PFSK-1 (cell line): ENCODE data around the gene PUS10.

Source experiments
- FOXP2 ChIP-seq: optimal IDR thresholded peaks from 2 replicates; pipeline ENCODE3; 2011; ENCODE audit warnings: borderline replicate concordance, control low read depth, inconsistent platforms; ENCODE audit not compliant: insufficient read depth; ENCODE audit errors: extremely low read length, extremely low read depth
- POLR2AphosphoS5 ChIP-seq: IDR thresholded peaks from 2 replicates; pipeline ENCODE4 v1.6.1; 2012; ENCODE audit warnings: low read depth, mild to moderate bottlenecking, control low read depth, low read length, moderate library complexity
- REST ChIP-seq, 2 experiments: IDR thresholded peaks; 2 replicates each; pipeline versions ENCODE4 v1.6.1 to v1.8.0; 2011 to 2012; ENCODE audit warnings: low read depth in 2 of 2, low read length in 2 of 2, control low read depth in 1 of 2, inconsistent platforms in 1 of 2, mild to moderate bottlenecking in 1 of 2, moderate library complexity in 1 of 2; ENCODE audit not compliant: insufficient read depth in 1 of 2
- SIN3A ChIP-seq: IDR thresholded peaks from 2 replicates; pipeline ENCODE4 v1.6.1; 2012; ENCODE audit warnings: mild to moderate bottlenecking, low read length, moderate library complexity, borderline replicate concordance; ENCODE audit not compliant: insufficient read depth
- TAF1 ChIP-seq: IDR thresholded peaks from 2 replicates; pipeline ENCODE4 v1.6.1; 2012; ENCODE audit warnings: low read length, control low read depth, borderline replicate concordance; ENCODE audit not compliant: insufficient read depth

DNA sequence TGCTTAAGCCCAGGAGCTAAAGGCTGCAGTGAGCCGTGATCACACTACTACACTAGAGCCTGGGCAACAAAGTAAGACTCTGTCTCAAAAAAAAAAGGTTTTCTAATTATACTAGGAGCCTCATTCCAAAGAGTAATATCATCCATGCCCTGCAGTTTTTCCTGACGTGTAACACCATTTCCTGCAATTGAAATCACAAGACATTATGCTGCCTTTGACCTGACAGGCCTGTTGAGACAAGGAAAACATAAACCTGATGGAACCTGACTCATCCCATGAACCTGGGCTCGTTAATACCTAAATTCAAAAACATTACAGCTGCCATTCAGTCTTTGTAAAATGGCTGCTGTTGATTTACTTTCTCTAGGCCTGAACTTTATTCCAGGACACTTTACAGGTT is 59.3 kb downstream of the PUS10 start:
- no peak for TF ChIP-seq TAF1
- TF ChIP-seq POLR2AphosphoS5: no peak
- TF ChIP-seq SIN3A: no peak
- TF ChIP-seq REST (IDR thresholded peaks at IDR 0.05; ENCODE audit: insufficient read depth in 1 of 2, low read depth in 2 of 2, low read length in 2 of 2): no peak
- TF ChIP-seq FOXP2: no peak
